K562 (cell line): Measurements from ENCODE around the gene EMID1. TPM values are rescaled to one million over a fixed set of nuclear protein-coding genes. Genes with fewer than 3 reads are reported as not detected.
A peak's percentile ranks its signal among the peaks of the same experiment; 100 is the strongest.

Experiments
- ASH1L ChIP-seq: fragments of 450-650 bp; IDR thresholded peaks from 2 replicates; pipeline ENCODE4 v1.6.1; 2018; ENCODE audit warnings: borderline replicate concordance, mild to moderate bottlenecking, low read depth; ENCODE audit not compliant: partially characterized antibody
- BRD9 ChIP-seq: fragments of 450-650 bp; IDR thresholded peaks from 2 replicates; pipeline ENCODE4 v1.6.1; 2018; ENCODE audit warnings: low read depth; ENCODE audit not compliant: partially characterized antibody
- CEBPG ChIP-seq, 3 experiments: fragments of 200-800 bp in 1 of 3; sonication (Bioruptor generic) in 1 of 3; sonication (generic) in 1 of 3; formaldehyde crosslinking in 1 of 3; IDR thresholded peaks in 2 of 3; conservative IDR thresholded peaks in 1 of 3; 2 replicates each; pipeline versions ENCODE4 v1.6.1 to v1.8.0; 2016 to 2022; ENCODE audit warnings: missing compliant biosample characterization in 2 of 3, missing genetic modification characterization in 2 of 3, mild to moderate bottlenecking in 1 of 3, missing genetic modification reagents in 1 of 3
- DMBX1 ChIP-seq: fragments of 250-450 bp; sonication (Bioruptor Pico); IDR thresholded peaks from 2 replicates; pipeline ENCODE4 v1.8.0; 2022; ENCODE audit warnings: inconsistent platforms, mild to moderate bottlenecking, moderate library complexity, borderline replicate concordance
- E2F8 ChIP-seq: fragments of 450-650 bp; IDR thresholded peaks from 2 replicates; pipeline ENCODE4 v1.7.1; 2018; ENCODE audit warnings: mild to moderate bottlenecking, low read depth; ENCODE audit not compliant: partially characterized antibody
- KHSRP ChIP-seq: fragments of 450-650 bp; IDR thresholded peaks from 2 replicates; pipeline ENCODE4 v1.6.1; 2017
- MITF ChIP-seq: IDR thresholded peaks from 2 replicates; pipeline ENCODE4 v1.6.1; 2014; ENCODE audit warnings: antibody characterized with exemption
- NFIX ChIP-seq: fragments of 250-450 bp; sonication (Bioruptor Pico); IDR thresholded peaks from 2 replicates; pipeline ENCODE4 v1.4.0; 2020; ENCODE audit warnings: low read depth, mild to moderate bottlenecking, moderate library complexity
- PHF21A ChIP-seq: fragments of 450-650 bp; IDR thresholded peaks from 2 replicates; pipeline ENCODE4 v1.6.1; 2017; ENCODE audit warnings: low read depth, borderline replicate concordance
- PRPF4 ChIP-seq: fragments of 200-400 bp; formaldehyde crosslinking; IDR thresholded peaks from one replicate; pipeline ENCODE4 v1.6.1; 2017; ENCODE audit warnings: low read length, low read depth, mild to moderate bottlenecking; ENCODE audit not compliant: insufficient read depth, poor library complexity, severe bottlenecking
- SAFB2 ChIP-seq: fragments of 200-400 bp; formaldehyde crosslinking; IDR thresholded peaks from 2 replicates; pipeline ENCODE4 v1.6.1; 2018; ENCODE audit warnings: borderline replicate concordance, low read length, low read depth, moderate library complexity; ENCODE audit not compliant: severe bottlenecking
- SMAD3 ChIP-seq: fragments of 450-650 bp; formaldehyde crosslinking; conservative IDR thresholded peaks from 2 replicates; pipeline ENCODE4 v1.4.0; 2020; ENCODE audit warnings: mild to moderate bottlenecking
- SP2 ChIP-seq: IDR thresholded peaks from 2 replicates; pipeline ENCODE4 v1.6.1; 2011; ENCODE audit warnings: mild to moderate bottlenecking, low read depth, low read length, moderate library complexity; ENCODE audit not compliant: poor library complexity, severe bottlenecking; ENCODE audit errors: extremely low read depth
- TCF15 ChIP-seq: fragments of 250-450 bp; sonication (Bioruptor Pico); IDR thresholded peaks from 2 replicates; pipeline ENCODE4 v1.8.0; 2022; ENCODE audit warnings: moderate library complexity, mild to moderate bottlenecking, inconsistent platforms
- TEAD1 ChIP-seq, 2 experiments: fragments of 450-650 bp in 1 of 2; sonication (generic) in 1 of 2; formaldehyde crosslinking; IDR thresholded peaks; 2 replicates each; pipeline versions ENCODE4 v1.4.0 to v1.8.0; 2020 to 2022; ENCODE audit warnings: mild to moderate bottlenecking in 2 of 2, missing genetic modification reagents in 1 of 2
- XRCC5 ChIP-seq: fragments of 200-400 bp; formaldehyde crosslinking; IDR thresholded peaks from 2 replicates; pipeline ENCODE4 v1.6.1; 2017; ENCODE audit warnings: low read depth, mild to moderate bottlenecking, low read length
- ZBTB8A ChIP-seq: fragments of 450-650 bp; IDR thresholded peaks from 2 replicates; pipeline ENCODE4 v1.6.1; 2018; ENCODE audit warnings: mild to moderate bottlenecking, moderate library complexity; ENCODE audit not compliant: partially characterized antibody
- ZNF408 ChIP-seq: fragments of 250-450 bp; sonication (Bioruptor Pico); IDR thresholded peaks from 2 replicates; pipeline ENCODE4 v1.4.0; 2020; ENCODE audit warnings: low read depth, mild to moderate bottlenecking, moderate library complexity
- ZNF764 ChIP-seq: fragments of 250-450 bp; sonication (Bioruptor Pico); IDR thresholded peaks from 2 replicates; pipeline ENCODE4 v1.4.0; 2020; ENCODE audit warnings: low read depth, mild to moderate bottlenecking, moderate library complexity
- polyA plus RNA-seq, 8 experiments: library from polyadenylated mRNA; depleted of rRNA in 4 of 8; stranded (reverse) in 5 of 8; unstranded in 3 of 8; fragments of >200 nt; fragmentation: Nextera tagmentation in 2 of 8; fragmentation: Illumina TruSeq in 1 of 8; extraction: Ambion mirVana in 2 of 8; extraction: Trizol in 1 of 8; gene quantifications; 2 replicates each; pipeline versions ENCODE4 v1.2.1 to v1.2.3, GENCODE V29; 2011 to 2014; ENCODE audit warnings: inconsistent platforms in 1 of 8, missing spikeins in 1 of 8
- total RNA-seq, 7 experiments: library from RNA; depleted of rRNA in 6 of 7; stranded (reverse); fragments of >200 nt in 6 of 7; fragmentation: Illumina TruSeq in 2 of 7; extraction: Trizol in 2 of 7; gene quantifications; 2 replicates each; pipeline versions ENCODE4 v1.2.1 to v1.2.3, GENCODE V29; 2011 to 2021; ENCODE audit warnings: low replicate concordance in 1 of 7
- TF ChIP-seq, protein P1 (sequence below): sonication (generic); formaldehyde crosslinking; IDR thresholded peaks from 2 replicates; pipeline ENCODE4 v1.9.0; 2022; ENCODE audit warnings: mild to moderate bottlenecking, missing genetic modification reagents

EMID1 gene
- total and polyA plus RNA-seq, 9 of the 15 experiments (the other 6 are each of a cell fraction or from before 2014, with no cell fraction given), result 0.15 to 7.2 (median 2.7) TPM

DNA sequence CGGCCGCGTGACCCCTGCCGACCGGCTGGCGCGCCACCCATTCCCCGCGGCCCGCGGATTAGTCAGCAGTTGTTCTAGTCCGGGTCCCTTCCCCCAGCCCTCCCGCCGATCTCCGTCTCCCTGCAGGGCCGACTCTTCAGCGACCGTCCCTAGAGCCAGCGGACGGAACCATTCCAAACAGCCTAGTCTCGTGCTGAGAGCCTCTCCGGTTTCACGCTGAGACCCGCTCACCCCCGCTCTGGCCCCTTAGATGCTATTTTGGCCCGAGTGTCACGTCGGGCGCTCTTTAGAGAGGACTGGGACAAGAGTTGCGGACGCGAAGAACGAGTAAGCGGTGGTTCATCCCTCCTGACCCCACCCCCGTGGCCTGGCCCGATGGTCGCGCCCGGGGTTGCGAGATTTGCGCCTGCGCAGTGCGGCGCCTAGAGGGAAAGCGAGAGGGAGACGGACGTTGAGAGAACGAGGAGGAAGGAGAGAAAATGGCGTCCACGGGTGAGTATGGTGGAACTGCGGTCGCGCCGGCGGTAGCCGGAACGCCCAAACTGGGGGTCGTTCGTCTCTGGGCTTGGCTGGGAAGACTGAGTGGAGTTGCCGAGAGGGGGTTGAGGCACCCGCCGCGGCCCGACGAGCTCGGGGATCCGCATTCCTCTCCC is 62.3 kb downstream of the EMID1 start, which contains the start of the genes EWSR1 and RHBDD3 (continued):
- TF ChIP-seq MITF, result 0 out of 2 replicates have a peak, but pooled peaks have one; percentile 47
- TF ChIP-seq BRD9, result no peak
- peak; percentile 44 to 55; a peak in 2 of 4 replicates for TF ChIP-seq TEAD1 (CRISPR knock-in tag; IDR thresholded peaks at IDR 0.05)
- no peak for TF ChIP-seq NFIX
- TF ChIP-seq DMBX1 (CRISPR knock-in tag), result peak; percentile 50; the same call in 1 of the 2 replicates
- no peak for TF ChIP-seq KHSRP
- TF ChIP-seq SAFB2, result no peak
- no peak for TF ChIP-seq ZBTB8A
- peak; percentile 49; the same call in 1 of the 2 replicates for TF ChIP-seq CEBPG (CRISPR knock-in tag; IDR thresholded peaks at IDR 0.05)
- TF ChIP-seq CEBPG (tag; conservative IDR thresholded peaks at IDR 0.05 in 1 of 2, IDR thresholded peaks at IDR 0.05 in 1 of 2), result no peak; a peak in 1 of 4 replicates
- peak; percentile 77 for TF ChIP-seq PRPF4
- no peak for TF ChIP-seq SP2
- no peak for TF ChIP-seq ZNF764
- 0 out of 2 replicates have a peak, but pooled peaks have one; percentile 35 for TF ChIP-seq PHF21A
- TF ChIP-seq ASH1L, result peak; percentile 86
- TF ChIP-seq ZNF408, result no peak
- no peak for TF ChIP-seq XRCC5
- TF ChIP-seq TCF15 (CRISPR knock-in tag), result no peak
- TF ChIP-seq, protein P1, sequence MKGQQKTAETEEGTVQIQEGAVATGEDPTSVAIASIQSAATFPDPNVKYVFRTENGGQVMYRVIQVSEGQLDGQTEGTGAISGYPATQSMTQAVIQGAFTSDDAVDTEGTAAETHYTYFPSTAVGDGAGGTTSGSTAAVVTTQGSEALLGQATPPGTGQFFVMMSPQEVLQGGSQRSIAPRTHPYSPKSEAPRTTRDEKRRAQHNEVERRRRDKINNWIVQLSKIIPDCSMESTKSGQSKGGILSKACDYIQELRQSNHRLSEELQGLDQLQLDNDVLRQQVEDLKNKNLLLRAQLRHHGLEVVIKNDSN (CRISPR knock-in tag), result peak; percentile 59
- TF ChIP-seq SMAD3 (CRISPR knock-in tag), result 0 out of 2 replicates have a peak, but pooled peaks have one; percentile 33
- no peak for TF ChIP-seq E2F8
